SK-N-SH treated with all-trans-retinoic acid at 6 μM for 48 hours (cell line): ENCODE results near the gene PTPRG.

Experiments
- ARNTL ChIP-seq: fragments of 450-650 bp; formaldehyde crosslinking; IDR thresholded peaks from 2 replicates; pipeline ENCODE4 v1.5.0; 2020; ENCODE audit warnings: low read depth, mild to moderate bottlenecking, moderate library complexity, borderline replicate concordance
- BACH2 ChIP-seq: fragments of 250-450 bp; sonication (Bioruptor Pico); IDR thresholded peaks from 2 replicates; pipeline ENCODE4 v1.9.0; 2021; ENCODE audit warnings: mild to moderate bottlenecking, borderline replicate concordance
- GLIS3 ChIP-seq: fragments of 250-450 bp; sonication (Bioruptor Pico); IDR thresholded peaks from 2 replicates; pipeline ENCODE4 v1.5.0; 2020; ENCODE audit warnings: mild to moderate bottlenecking, moderate library complexity
- ISL1 ChIP-seq: fragments of 250-450 bp; sonication (Bioruptor Pico); IDR thresholded peaks from 2 replicates; pipeline ENCODE4 v2.1.2; 2022; ENCODE audit warnings: mild to moderate bottlenecking, moderate library complexity
- PATZ1 ChIP-seq: fragments of 250-450 bp; sonication (Bioruptor Pico); IDR thresholded peaks from 2 replicates; pipeline ENCODE4 v1.8.0; 2020; ENCODE audit warnings: mild to moderate bottlenecking, moderate library complexity, borderline replicate concordance
- POU6F1 ChIP-seq: fragments of 250-450 bp; sonication (Bioruptor Pico); IDR thresholded peaks from 2 replicates; pipeline ENCODE4 v1.8.0; 2021; ENCODE audit warnings: low read depth, mild to moderate bottlenecking, moderate library complexity, borderline replicate concordance
- RARB ChIP-seq: fragments of 250-450 bp; sonication (Bioruptor Pico); IDR thresholded peaks from 2 replicates; pipeline ENCODE4 v1.8.0; 2021; ENCODE audit warnings: mild to moderate bottlenecking, moderate library complexity
- SNAI2 ChIP-seq: fragments of 250-450 bp; sonication (Bioruptor Pico); IDR thresholded peaks from 2 replicates; pipeline ENCODE4 v1.5.0; 2020; ENCODE audit warnings: mild to moderate bottlenecking, moderate library complexity
- ZC3H10 ChIP-seq: fragments of 250-450 bp; sonication (Bioruptor Pico); IDR thresholded peaks from 2 replicates; pipeline ENCODE4 v1.5.1; 2021; ENCODE audit warnings: mild to moderate bottlenecking, moderate library complexity
- ZFP3 ChIP-seq: fragments of 250-450 bp; sonication (Bioruptor Pico); IDR thresholded peaks from 2 replicates; pipeline ENCODE4 v1.5.0; 2020; ENCODE audit warnings: mild to moderate bottlenecking, moderate library complexity

DNA sequence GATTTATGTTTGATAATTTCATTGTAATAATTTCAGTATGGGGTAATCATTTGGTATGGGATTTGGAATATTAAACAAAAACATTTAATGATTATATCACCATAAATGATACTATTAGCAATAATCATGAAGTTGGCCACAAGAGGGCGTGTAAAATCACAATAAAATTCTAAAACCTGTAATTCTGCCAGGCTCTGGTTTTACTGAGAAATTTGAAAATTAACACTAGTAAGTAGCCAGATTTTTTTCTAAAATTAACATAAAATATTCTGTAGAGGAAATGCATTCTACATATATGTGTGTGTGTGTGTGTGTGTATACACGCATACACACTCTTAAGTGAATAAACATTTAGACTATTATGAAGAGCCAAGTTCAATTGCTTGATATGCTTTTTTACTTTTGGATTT, 771.5 kb downstream of the PTPRG start:
- TF ChIP-seq SNAI2 (no peak), ZFP3 (no peak), POU6F1 (CRISPR knock-in tag) (no peak), BACH2 (CRISPR knock-in tag) (no peak), RARB (no peak), ZC3H10 (CRISPR knock-in tag) (no peak), PATZ1 (CRISPR knock-in tag) (no peak), GLIS3 (CRISPR knock-in tag) (no peak), ISL1 (no peak), ARNTL (CRISPR knock-in tag) (no peak)
